PC-3 (cell line): ENCODE data around the gene R3HDML. TPM values are rescaled to one million over a fixed set of nuclear protein-coding genes. Genes with fewer than 3 reads are reported as not detected.

ENCODE experiments used
- ATAC-seq: fragments of 200-7000 bp; cut with Tn5 transposase; 2 replicates; pipeline ENCODE4 v1.9.1; 2020; ENCODE audit warnings: mild to moderate bottlenecking, moderate library complexity
- BruUV-seq: library from RNA; stranded (reverse); fragments of 400-500 nt; replicated peaks from 2 replicates; lab custom pipeline; 2021; lab: Mats Ljungman, UMichigan
- CTCF ChIA-PET: fragments of 300-600 bp; sonication (Branson Sonifier 250); formaldehyde crosslinking; loops from one replicate; lab custom pipeline; 2022; ENCODE audit warnings: antibody characterized with exemption; lab: Charles Lee
- POLR2A ChIA-PET: fragments of 300-600 bp; sonication (Branson Sonifier 250); formaldehyde crosslinking; loops from one replicate; lab custom pipeline; 2022; ENCODE audit warnings: antibody characterized with exemption; ENCODE audit not compliant: unreplicated experiment; lab: Charles Lee
- DNase-seq: peaks from one replicate; pipeline ENCODE4 v3.0.0-alpha.2; 2015
- H2AFZ ChIP-seq: fragments of 300-600 bp; sonication (generic); 2 replicates; pipeline ENCODE4 v1.6.0; 2016; ENCODE audit warnings: antibody characterized with exemption, low read length
- H3F3A ChIP-seq: fragments of 300-600 bp; sonication (generic); one replicate; pipeline ENCODE4 v1.6.0; 2017; ENCODE audit warnings: antibody characterized with exemption, low read length, control low read depth, mild to moderate bottlenecking; ENCODE audit not compliant: unreplicated experiment
- H3K27ac ChIP-seq: fragments of 300-600 bp; sonication (generic); 2 replicates; pipeline ENCODE4 v1.5.1; 2016; ENCODE audit warnings: mild to moderate bottlenecking, low read length
- H3K27me3 ChIP-seq: fragments of 300-600 bp; sonication (generic); 2 replicates; pipeline ENCODE4 v1.6.1; 2016; ENCODE audit warnings: low read length, mixed read lengths
- H3K36me3 ChIP-seq: fragments of 300-600 bp; sonication (generic); 2 replicates; pipeline ENCODE4 v1.6.1; 2016; ENCODE audit warnings: low read depth, mixed run types, low read length, mixed read lengths
- H3K4me1 ChIP-seq: fragments of 300-600 bp; sonication (generic); 2 replicates; pipeline ENCODE4 v1.5.1; 2016; ENCODE audit warnings: low read length; ENCODE audit not compliant: insufficient read depth
- H3K4me2 ChIP-seq: fragments of 300-600 bp; sonication (generic); 2 replicates; pipeline ENCODE4 v1.6.0; 2016; ENCODE audit warnings: low read length
- H3K4me3 ChIP-seq: fragments of 300-600 bp; sonication (generic); 2 replicates; pipeline ENCODE4 v1.5.1; 2016; ENCODE audit warnings: mild to moderate bottlenecking, low read length, mixed read lengths
- H3K79me2 ChIP-seq: fragments of 300-600 bp; sonication (generic); 2 replicates; pipeline ENCODE4 v1.6.1; 2017; ENCODE audit warnings: low read length, mixed read lengths
- H3K9ac ChIP-seq: fragments of 300-600 bp; sonication (generic); 2 replicates; pipeline ENCODE4 v1.6.0; 2016; ENCODE audit warnings: mild to moderate bottlenecking, low read length
- H3K9me2 ChIP-seq: fragments of 300-600 bp; sonication (generic); replicated peaks from 2 replicates; pipeline ENCODE4 v1.6.1; 2016; ENCODE audit warnings: mixed run types, low read length, mixed read lengths
- H3K9me3 ChIP-seq: fragments of 300-600 bp; sonication (generic); 2 replicates; pipeline ENCODE4 v1.6.1; 2016; ENCODE audit warnings: low read length, mixed read lengths
- H4K20me1 ChIP-seq: fragments of 300-600 bp; sonication (generic); 2 replicates; pipeline ENCODE4 v1.6.1; 2016; ENCODE audit warnings: low read length, mixed read lengths
- EZH2 ChIP-seq: fragments of 300-600 bp; sonication (generic); IDR thresholded peaks from one replicate; pipeline ENCODE4 v1.6.1; 2017; ENCODE audit warnings: antibody characterized with exemption, mild to moderate bottlenecking, low read length; ENCODE audit not compliant: unreplicated experiment
- EZH2phosphoT487 ChIP-seq: fragments of 300-600 bp; sonication (generic); IDR thresholded peaks from 2 replicates; pipeline ENCODE4 v1.6.1; 2018; ENCODE audit warnings: mild to moderate bottlenecking, antibody characterized with exemption, low read length, borderline replicate concordance
- intact Hi-C: fragments of 100-400 bp; cut with micrococcal nuclease; formaldehyde crosslinking; loops from 2 replicates; pipeline ENCODE4 v1.9.0; 2023
- total RNA-seq: library from RNA; depleted of rRNA; stranded (reverse); fragments of >200 nt; gene quantifications from 2 replicates; pipeline ENCODE4 v1.2.3, GENCODE V29; 2014
- TF ChIP-seq, protein P1 (sequence below): fragments of 300-600 bp; sonication (generic); conservative IDR thresholded peaks from 2 replicates; pipeline ENCODE4 v1.5.1; 2017; ENCODE audit warnings: antibody characterized with exemption, low read depth, mild to moderate bottlenecking, low read length

R3HDML gene
- total RNA-seq, 1 experiment from 2014 or later: not detected

DNA sequence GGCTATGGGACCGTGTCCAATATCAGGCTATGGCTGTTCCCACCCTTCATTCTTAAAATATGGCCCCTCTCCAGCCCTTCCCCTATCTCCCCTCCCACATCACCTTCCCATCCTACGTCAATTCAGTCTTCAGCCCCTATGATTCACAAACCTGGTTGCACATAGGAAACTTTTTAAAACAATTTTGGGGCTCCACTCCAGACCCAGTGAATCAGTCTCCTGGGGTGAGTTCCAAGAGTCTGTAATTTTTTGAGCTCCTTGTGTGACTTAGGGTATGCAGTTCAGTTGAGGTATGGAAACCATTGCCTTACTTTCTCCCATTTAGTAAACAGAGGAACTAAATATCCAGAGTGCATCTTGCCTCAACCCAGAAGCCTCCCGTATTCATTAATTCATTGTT lies 24.2 kb downstream of the R3HDML start:
- no peak overlapping the region for H3K27ac ChIP-seq
- H3K9ac ChIP-seq: no peak overlapping the region
- no peaks in the 10 kb centered on the region for H3K79me2 ChIP-seq
- H3K4me3 ChIP-seq: no peak overlapping the region
- no peaks in the 10 kb centered on the region for H3F3A ChIP-seq
- ATAC-seq (no peak), DNase-seq (no peak)
- CTCF ChIA-PET: no interaction called here
- H4K20me1 ChIP-seq: no peaks in the 10 kb centered on the region
- H3K36me3 ChIP-seq: no peaks in the 10 kb centered on the region
- no peak for TF ChIP-seq EZH2
- TF ChIP-seq, protein P1, sequence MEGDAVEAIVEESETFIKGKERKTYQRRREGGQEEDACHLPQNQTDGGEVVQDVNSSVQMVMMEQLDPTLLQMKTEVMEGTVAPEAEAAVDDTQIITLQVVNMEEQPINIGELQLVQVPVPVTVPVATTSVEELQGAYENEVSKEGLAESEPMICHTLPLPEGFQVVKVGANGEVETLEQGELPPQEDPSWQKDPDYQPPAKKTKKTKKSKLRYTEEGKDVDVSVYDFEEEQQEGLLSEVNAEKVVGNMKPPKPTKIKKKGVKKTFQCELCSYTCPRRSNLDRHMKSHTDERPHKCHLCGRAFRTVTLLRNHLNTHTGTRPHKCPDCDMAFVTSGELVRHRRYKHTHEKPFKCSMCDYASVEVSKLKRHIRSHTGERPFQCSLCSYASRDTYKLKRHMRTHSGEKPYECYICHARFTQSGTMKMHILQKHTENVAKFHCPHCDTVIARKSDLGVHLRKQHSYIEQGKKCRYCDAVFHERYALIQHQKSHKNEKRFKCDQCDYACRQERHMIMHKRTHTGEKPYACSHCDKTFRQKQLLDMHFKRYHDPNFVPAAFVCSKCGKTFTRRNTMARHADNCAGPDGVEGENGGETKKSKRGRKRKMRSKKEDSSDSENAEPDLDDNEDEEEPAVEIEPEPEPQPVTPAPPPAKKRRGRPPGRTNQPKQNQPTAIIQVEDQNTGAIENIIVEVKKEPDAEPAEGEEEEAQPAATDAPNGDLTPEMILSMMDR: no peak
- no peaks in the 10 kb centered on the region for H3K9me2 ChIP-seq
- H3K4me2 ChIP-seq: no peak overlapping the region
- intact Hi-C loops: no loop called here
- H2AFZ ChIP-seq: no peak overlapping the region
- peaks cover 32% of the 10 kb centered on the region for H3K27me3 ChIP-seq
- no TSS peak for BruUV-seq
- POLR2A ChIA-PET: no interaction called here
- no peaks in the 10 kb centered on the region for H3K9me3 ChIP-seq
- H3K4me1 ChIP-seq: no peaks in the 10 kb centered on the region

DNA sequence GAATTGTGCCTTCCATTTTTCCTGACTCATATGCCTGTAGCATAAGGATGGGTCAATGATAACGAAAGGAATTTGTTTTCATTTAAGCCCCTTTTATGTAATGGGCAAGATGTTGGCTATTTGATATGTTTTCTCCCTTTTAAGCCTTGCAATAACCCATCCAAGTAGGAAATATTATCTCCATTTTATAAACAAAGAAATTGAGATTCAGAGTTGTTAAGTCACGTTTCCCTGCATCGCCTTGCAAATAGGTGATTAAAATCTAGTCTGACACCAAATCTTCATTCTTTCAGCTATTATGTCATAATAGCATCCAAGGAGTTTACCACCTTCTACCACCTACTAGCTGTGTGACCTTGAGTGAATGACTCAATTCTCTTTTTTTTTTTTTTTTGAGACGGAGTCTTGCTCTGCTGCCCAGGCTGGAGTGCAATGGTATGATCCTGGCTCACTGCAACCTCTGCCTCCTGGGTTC lies 25.7 kb downstream of the R3HDML start:
- H3K27ac ChIP-seq: no peak overlapping the region
- BruUV-seq: no TSS peak

DNA sequence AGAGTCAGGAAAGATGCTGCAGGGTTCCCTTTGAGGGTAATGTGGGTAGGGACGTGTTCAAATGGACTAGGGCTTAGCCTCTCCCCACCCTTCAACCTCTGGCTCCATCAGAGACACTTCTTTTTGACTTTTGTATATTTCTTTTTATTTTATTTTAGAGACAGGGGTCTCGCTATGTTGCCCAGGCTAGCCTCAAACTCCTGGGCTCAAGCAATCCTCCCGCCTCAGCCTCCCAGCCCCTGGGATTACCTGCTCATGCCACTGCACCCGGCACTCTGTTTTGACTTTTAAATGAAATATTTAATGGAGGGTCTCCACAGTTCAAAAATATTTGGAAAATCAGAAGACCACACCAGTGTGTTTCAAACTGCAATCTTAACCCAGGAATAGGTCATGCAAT lies 27.2 kb downstream of the R3HDML start:
- H2AFZ ChIP-seq: no peak overlapping the region
- H3K36me3 ChIP-seq: no peaks in the 10 kb centered on the region
- TF ChIP-seq EZH2phosphoT487 (no peak), EZH2 (no peak)
- TF ChIP-seq, protein P1: no peak
- no peak overlapping the region for H3K27ac ChIP-seq
- intact Hi-C loops: no loop called here
- H3F3A ChIP-seq: no peaks in the 10 kb centered on the region
- no peak overlapping the region for H3K4me3 ChIP-seq
- H3K27me3 ChIP-seq: peaks cover 10% of the 10 kb centered on the region; the same call in 1 of the 2 replicates
- H3K4me1 ChIP-seq: no peaks in the 10 kb centered on the region
- no peak overlapping the region for H3K9ac ChIP-seq
- H3K79me2 ChIP-seq: no peaks in the 10 kb centered on the region
- BruUV-seq: no TSS peak
- ChIA-PET POLR2A (no interaction called here), CTCF (no interaction called here)
- DNase-seq (no peak), ATAC-seq (no peak)
- H3K9me2 ChIP-seq: no peaks in the 10 kb centered on the region
- H4K20me1 ChIP-seq: no peaks in the 10 kb centered on the region
- no peak overlapping the region for H3K4me2 ChIP-seq
- H3K9me3 ChIP-seq: no peaks in the 10 kb centered on the region

More for the DNA sequence above, 25.7 kb downstream of the R3HDML start:
- DNase-seq: no peak
- ChIA-PET POLR2A (no interaction called here), CTCF (no interaction called here)
- no peaks in the 10 kb centered on the region for H4K20me1 ChIP-seq
- H3K9me3 ChIP-seq: no peaks in the 10 kb centered on the region
- no peak for ATAC-seq
- intact Hi-C loops: no loop called here
- no peaks in the 10 kb centered on the region for H3K36me3 ChIP-seq
- no peaks in the 10 kb centered on the region for H3K79me2 ChIP-seq
- no peak overlapping the region for H3K4me2 ChIP-seq
- H3K9ac ChIP-seq: no peak overlapping the region
- H3K27me3 ChIP-seq: peaks cover 21% of the 10 kb centered on the region
- no peak for TF ChIP-seq EZH2
- TF ChIP-seq, protein P1: no peak
- H3K9me2 ChIP-seq: no peaks in the 10 kb centered on the region
- no peaks in the 10 kb centered on the region for H3F3A ChIP-seq
- H3K4me3 ChIP-seq: no peak overlapping the region
- H2AFZ ChIP-seq: no peak overlapping the region
- H3K4me1 ChIP-seq: no peaks in the 10 kb centered on the region
